Caco-2 (cell line): ENCODE measurements around the gene FOXP1. TPM values are rescaled to one million over a fixed set of nuclear protein-coding genes. Genes with fewer than 3 reads are reported as not detected.
A peak's percentile ranks its signal among the peaks of the same experiment; 100 is the strongest.

Experiments
- BruUV-seq: library from RNA; stranded (reverse); fragments of 400-500 nt; replicated peaks from 2 replicates; lab custom pipeline; 2021; lab: Mats Ljungman, UMichigan
- CTCF ChIA-PET: fragments of 300-600 bp; sonication (Branson Sonifier 250); formaldehyde crosslinking; loops from one replicate; lab custom pipeline; 2022; ENCODE audit warnings: antibody characterized with exemption; lab: Charles Lee
- POLR2A ChIA-PET: fragments of 300-600 bp; sonication (Branson Sonifier 250); formaldehyde crosslinking; loops from one replicate; lab custom pipeline; 2022; ENCODE audit warnings: antibody characterized with exemption; lab: Charles Lee
- DNase-seq, 2 experiments: peaks; one replicate each; pipeline versions ENCODE4 v3.0.0 to v3.0.0-alpha.2; 2020 to 2022
- H3K27me3 ChIP-seq: replicated peaks from 2 replicates; pipeline ENCODE4 v1.6.0; 2011; ENCODE audit warnings: low read length; ENCODE audit not compliant: control insufficient read depth, insufficient read depth
- H3K36me3 ChIP-seq: 2 replicates; pipeline ENCODE4 v1.5.1; 2011; ENCODE audit warnings: low read length; ENCODE audit not compliant: control insufficient read depth, insufficient read depth
- H3K4me1 ChIP-seq: fragments of 250-450 bp; sonication (Bioruptor Pico); 2 replicates; pipeline ENCODE4 v1.5.1; 2020; ENCODE audit warnings: mild to moderate bottlenecking
- H3K4me3 ChIP-seq: 2 replicates; pipeline ENCODE4 v1.5.1; 2011; ENCODE audit warnings: low read depth, mild to moderate bottlenecking, control low read depth, low read length
- H3K9me3 ChIP-seq: fragments of 250-450 bp; sonication (Bioruptor Pico); 2 replicates; pipeline ENCODE4 v1.5.1; 2020; ENCODE audit warnings: mild to moderate bottlenecking, moderate library complexity
- H3K27ac Mint-ChIP-seq: one replicate; pipeline ENCODE4 v1.8.0; 2022; ENCODE audit warnings: mixed read lengths; ENCODE audit not compliant: unreplicated experiment
- H3K27me3 Mint-ChIP-seq: one replicate; pipeline ENCODE4 v1.8.0; 2022; ENCODE audit warnings: mixed read lengths; ENCODE audit not compliant: insufficient read depth, unreplicated experiment
- H3K36me3 Mint-ChIP-seq: one replicate; pipeline ENCODE4 v1.8.0; 2022; ENCODE audit warnings: mild to moderate bottlenecking, mixed read lengths; ENCODE audit not compliant: insufficient read depth, unreplicated experiment
- H3K4me1 Mint-ChIP-seq: one replicate; pipeline ENCODE4 v1.8.0; 2022; ENCODE audit warnings: low read depth, mixed read lengths; ENCODE audit not compliant: unreplicated experiment
- H3K4me3 Mint-ChIP-seq: one replicate; pipeline ENCODE4 v1.8.0; 2022; ENCODE audit warnings: mild to moderate bottlenecking, moderate library complexity, mixed read lengths; ENCODE audit not compliant: unreplicated experiment
- H3K9me3 Mint-ChIP-seq: one replicate; pipeline ENCODE4 v1.8.0; 2022; ENCODE audit warnings: mixed read lengths; ENCODE audit not compliant: unreplicated experiment
- CTCF ChIP-seq, 2 experiments: fragments of 200-600 bp in 1 of 2; IDR thresholded peaks; 1 replicate in 1 of 2; 2 replicates in 1 of 2; pipeline versions ENCODE4 v1.5.1 to v1.8.0; 2011 to 2022; ENCODE audit warnings: antibody characterized with exemption in 1 of 2, control low read depth in 1 of 2, inconsistent platforms in 1 of 2, low read depth in 1 of 2, low read length in 1 of 2, mild to moderate bottlenecking in 1 of 2, moderate library complexity in 1 of 2; ENCODE audit not compliant: insufficient read depth in 1 of 2, severe bottlenecking in 1 of 2, unreplicated experiment in 1 of 2
- intact Hi-C: fragments of 100-400 bp; cut with micrococcal nuclease; formaldehyde crosslinking; loops from one replicate; pipeline ENCODE4 v1.10.0; 2022; ENCODE audit not compliant: unreplicated experiment
- total RNA-seq: library from RNA; stranded (reverse); gene quantifications from 2 replicates; pipeline ENCODE4 v1.2.3, GENCODE V29; 2022

The FOXP1 gene
- total RNA-seq, 1 experiment from 2014 or later, result 131 TPM

DNA sequence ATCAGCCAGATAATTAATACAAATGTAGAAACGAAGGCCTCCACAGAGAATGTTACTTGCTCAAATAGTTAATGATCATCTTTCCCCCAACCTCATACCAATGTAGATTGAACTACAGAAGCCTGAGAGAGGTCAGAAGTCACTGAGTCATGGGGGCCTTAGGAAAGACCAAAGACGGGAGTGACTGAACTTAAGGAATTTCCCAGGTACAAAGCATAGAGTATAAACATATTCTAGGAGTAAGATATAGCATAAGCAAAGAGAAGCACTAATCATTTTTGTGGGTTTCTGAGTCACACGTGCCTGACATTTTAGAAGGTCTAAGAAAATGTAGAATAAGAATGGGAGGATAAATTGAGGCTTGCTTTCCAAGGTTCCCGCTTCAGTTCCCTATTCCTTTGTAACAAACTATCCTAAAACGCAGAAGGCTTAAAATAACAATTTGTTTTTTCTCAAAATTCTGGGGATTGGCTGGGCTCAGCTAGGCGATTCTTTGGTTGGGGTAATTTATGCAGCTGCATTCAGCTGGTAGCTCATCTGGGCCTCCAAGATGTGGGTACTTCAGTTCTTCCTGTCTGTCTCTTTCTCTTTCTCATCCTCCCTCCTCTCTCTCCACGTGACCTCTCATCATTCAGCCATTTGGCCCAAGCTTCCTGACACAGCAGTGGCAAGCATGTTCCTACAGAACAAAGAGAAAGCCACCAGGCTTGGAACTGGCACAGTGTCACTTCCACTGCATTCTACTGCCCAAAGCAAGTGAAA lies 422.6 kb downstream of the FOXP1 start:
- Mint-ChIP-seq H3K9me3 (peaks cover 10% of the 10 kb centered on the region), H3K27ac (no peak overlapping the region), H3K36me3 (peaks cover 24% of the 10 kb centered on the region), H3K4me1 (peaks cover 28% of the 10 kb centered on the region), H3K27me3 (no peaks in the 10 kb centered on the region), H3K4me3 (no peak overlapping the region)
- no TSS peak for BruUV-seq
- ChIA-PET POLR2A (no interaction called here), CTCF (no interaction called here)
- H3K27me3 ChIP-seq, result no peaks in the 10 kb centered on the region
- 0 out of 2 replicates have a peak, but pooled peaks cover 8% of the 10 kb centered on the region for H3K9me3 ChIP-seq
- H3K36me3 ChIP-seq, result peaks cover 3% of the 10 kb centered on the region; the same call in 1 of the 2 replicates
- H3K4me1 ChIP-seq, result peaks cover 32% of the 10 kb centered on the region
- DNase-seq, result no peak
- no peak for TF ChIP-seq CTCF (IDR thresholded peaks at IDR 0.05; ENCODE audit: insufficient read depth in 1 of 2, low read depth in 1 of 2, low read length in 1 of 2, severe bottlenecking in 1 of 2, unreplicated experiment in 1 of 2)
- intact Hi-C loops, result no loop called here
- no peak overlapping the region for H3K4me3 ChIP-seq

DNA sequence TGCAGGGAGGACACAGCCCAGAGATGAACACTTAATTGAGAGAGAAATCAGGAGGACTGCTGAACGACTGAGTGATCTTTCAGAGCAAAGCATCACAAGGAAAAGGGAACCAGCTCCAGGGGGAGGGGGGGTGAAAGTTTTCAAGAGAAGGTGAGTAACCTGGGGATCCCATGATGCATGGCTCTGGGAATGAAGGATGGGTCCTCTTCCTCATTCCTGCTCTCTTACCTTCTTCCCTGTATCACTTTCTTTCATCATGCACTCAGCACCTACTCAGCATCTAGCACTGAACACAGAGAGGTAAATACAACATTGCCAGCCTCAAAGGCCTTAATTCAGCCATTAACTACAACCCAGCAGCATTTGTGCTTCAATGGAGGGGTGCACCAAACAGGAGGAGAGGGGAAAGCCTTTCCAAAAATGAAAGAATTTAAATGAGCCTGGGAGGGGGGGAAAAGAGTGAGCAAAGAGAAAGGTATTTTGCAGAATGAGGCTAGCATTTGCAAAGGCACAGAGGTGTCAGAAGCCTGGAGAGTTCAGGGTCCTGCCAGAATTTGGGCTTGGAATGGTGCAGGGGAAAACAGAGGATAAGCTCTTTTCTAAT lies 427.4 kb downstream of the FOXP1 start:
- Histone ChIP-seq H3K27me3 (no peaks in the 10 kb centered on the region), H3K9me3 (0 out of 2 replicates have a peak, but pooled peaks cover 5% of the 10 kb centered on the region), H3K4me1 (peaks cover 79% of the 10 kb centered on the region), H3K36me3 (no peaks in the 10 kb centered on the region), H3K4me3 (no peak overlapping the region)
- intact Hi-C loops, result no loop called here
- Mint-ChIP-seq H3K4me1 (peaks cover 59% of the 10 kb centered on the region), H3K27ac (peak overlapping the region; percentile 90), H3K4me3 (peak overlapping the region; percentile 8), H3K9me3 (peaks cover 4% of the 10 kb centered on the region), H3K36me3 (peaks cover 4% of the 10 kb centered on the region), H3K27me3 (no peaks in the 10 kb centered on the region)
- no peak for TF ChIP-seq CTCF (IDR thresholded peaks at IDR 0.05; ENCODE audit: insufficient read depth in 1 of 2, low read depth in 1 of 2, low read length in 1 of 2, severe bottlenecking in 1 of 2, unreplicated experiment in 1 of 2)
- BruUV-seq, result no TSS peak
- ChIA-PET POLR2A (no interaction called here), CTCF (no interaction called here)
- DNase-seq, result peak in 1 of 2 experiments; percentile 36

- Histone ChIP-seq H3K27me3 (no peaks in the 10 kb centered on the region), H3K36me3 (no peaks in the 10 kb centered on the region), H3K9me3 (no peaks in the 10 kb centered on the region), H3K4me3 (no peak overlapping the region), H3K4me1 (peaks cover 70% of the 10 kb centered on the region)
- no peak for TF ChIP-seq CTCF (IDR thresholded peaks at IDR 0.05; ENCODE audit: insufficient read depth in 1 of 2, low read depth in 1 of 2, low read length in 1 of 2, severe bottlenecking in 1 of 2, unreplicated experiment in 1 of 2)
- DNase-seq, result no peak
- BruUV-seq, result no TSS peak
- Mint-ChIP-seq H3K36me3 (no peaks in the 10 kb centered on the region), H3K4me3 (no peak overlapping the region), H3K27ac (peak overlapping the region; percentile 90), H3K9me3 (no peaks in the 10 kb centered on the region), H3K4me1 (peaks cover 59% of the 10 kb centered on the region), H3K27me3 (no peaks in the 10 kb centered on the region)
- CTCF ChIA-PET, result no interaction called here
- POLR2A ChIA-PET, result no interaction called here
- intact Hi-C loops, result no loop called here
Measured at GRCh38 chr3:71154846-71155245, 428.7 kb downstream of the FOXP1 start.
